GM19240 (cell line): Measurements from ENCODE around the gene WDR19.
A peak's percentile ranks its signal among the peaks of the same experiment; 100 is the strongest.
"Not testable (repeated sequence)": the region's sequence is repeated elsewhere in the genome, so short reads cannot be mapped to it uniquely, and the experiment has no call there.

Source experiments
- DNase-seq: peaks from one replicate; pipeline ENCODE4 v3.0.0; 2011; ENCODE audit warnings: low spot score; ENCODE audit not compliant: insufficient read length

The WDR19 gene

DNA sequence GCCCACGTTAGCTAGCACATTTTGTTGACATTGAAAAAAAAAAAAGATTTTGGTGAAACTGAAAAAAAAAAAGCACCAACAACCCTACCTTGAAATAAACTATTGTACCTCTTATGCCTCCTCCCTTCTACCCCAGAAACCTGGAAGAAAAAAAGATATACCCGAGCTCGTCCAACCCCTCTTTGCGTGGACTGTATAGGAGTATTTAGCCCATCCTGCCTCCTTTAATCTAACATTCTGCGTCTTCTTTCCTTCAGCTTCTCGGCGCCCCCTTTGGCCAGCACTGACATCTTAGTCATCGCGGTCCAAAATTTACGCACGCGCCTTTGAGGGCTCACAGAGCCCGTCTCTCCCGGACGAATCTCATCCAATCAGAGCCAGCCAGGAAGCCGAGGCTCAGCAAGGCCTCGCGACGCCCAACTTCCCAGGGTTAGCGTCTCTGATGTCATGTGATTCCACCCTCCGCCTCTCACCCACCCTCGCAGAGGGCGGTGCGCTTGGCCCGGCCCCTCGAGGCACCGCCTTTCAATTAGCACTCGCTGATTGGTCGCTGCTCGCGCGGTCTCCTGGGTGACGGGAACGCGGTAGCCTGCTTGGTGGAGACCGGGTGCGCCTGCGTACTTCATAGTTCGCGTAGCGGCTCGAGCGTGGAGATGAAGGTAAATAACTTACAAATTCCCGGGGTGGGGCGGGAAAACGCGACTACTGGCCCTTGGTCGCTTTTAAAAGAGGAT lies at the start of gene WDR19:
TSS of gene WDR19 (plus strand) at position 625 of the 734 bp plus-strand sequence. CDS start at position 654, 29 bp downstream.
- peak; percentile 81 for DNase-seq

DNA sequence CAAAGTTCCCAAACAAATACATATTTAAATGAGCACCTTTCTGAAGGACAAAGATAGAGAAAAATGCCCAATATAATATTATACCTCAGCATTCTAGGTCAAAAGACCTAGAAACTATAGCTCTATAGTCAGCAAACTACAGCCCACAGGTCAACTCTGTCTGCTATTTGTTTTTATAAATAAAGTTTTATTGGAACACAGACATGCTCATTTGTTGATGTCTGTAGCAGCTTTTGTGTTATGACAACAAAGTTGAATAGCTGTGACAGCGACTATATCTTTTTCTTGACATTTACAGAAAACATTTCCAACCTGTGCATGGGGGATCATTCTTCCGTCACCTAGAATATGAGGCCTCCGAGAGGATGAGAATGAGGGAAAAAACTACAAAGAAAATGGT lies 48.7 kb upstream of the WDR19 start:
- no peak for DNase-seq

DNA sequence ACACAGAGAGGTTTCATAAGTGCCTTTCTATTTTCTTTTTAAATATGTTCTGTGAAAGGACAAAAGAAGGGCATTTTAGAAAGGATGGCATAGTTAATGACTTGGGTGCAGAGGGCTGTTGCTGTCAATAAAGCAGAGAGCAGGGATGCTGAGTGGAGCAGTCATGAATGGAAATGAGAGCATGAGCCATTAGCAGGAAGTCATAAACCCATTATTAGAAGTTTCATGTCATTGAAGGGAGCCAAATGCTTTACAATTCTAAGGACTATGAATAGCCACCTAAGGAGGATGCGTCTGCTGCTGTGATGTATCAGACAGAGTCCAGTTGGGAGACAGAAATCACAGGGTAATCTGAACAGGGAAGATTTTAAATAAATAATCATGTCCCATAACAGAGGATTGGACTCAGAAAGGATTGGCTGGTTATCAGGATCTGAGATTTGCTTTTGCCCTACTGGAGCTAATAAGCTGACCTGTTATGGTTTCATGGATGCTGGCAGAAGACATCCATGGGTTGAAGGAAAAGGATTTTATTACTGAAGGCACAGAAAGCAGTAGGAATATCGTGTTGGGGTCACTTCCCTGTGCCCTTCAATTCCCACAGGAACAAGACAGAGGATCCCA lies 47.5 kb upstream of the WDR19 start:
- DNase-seq = no peak

DNA sequence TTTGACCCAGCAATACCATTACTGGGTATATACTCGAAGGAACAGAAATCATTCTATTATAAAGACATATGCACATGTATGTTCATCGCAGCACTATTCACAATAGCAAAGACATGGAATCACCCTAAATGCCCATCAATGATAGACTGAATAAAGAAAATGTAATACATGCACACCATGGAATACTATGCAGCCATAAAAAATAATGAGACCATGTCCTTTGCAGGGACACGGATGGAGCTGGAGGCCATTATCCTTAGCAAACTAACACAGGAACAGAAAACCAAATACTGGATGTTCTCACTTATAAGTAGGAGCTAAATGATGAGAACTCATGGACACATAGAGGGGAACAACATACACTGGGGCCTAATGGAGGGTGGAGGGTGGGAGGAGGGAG lies 44.1 kb upstream of the WDR19 start:
- not testable (repeated sequence) for DNase-seq

DNA sequence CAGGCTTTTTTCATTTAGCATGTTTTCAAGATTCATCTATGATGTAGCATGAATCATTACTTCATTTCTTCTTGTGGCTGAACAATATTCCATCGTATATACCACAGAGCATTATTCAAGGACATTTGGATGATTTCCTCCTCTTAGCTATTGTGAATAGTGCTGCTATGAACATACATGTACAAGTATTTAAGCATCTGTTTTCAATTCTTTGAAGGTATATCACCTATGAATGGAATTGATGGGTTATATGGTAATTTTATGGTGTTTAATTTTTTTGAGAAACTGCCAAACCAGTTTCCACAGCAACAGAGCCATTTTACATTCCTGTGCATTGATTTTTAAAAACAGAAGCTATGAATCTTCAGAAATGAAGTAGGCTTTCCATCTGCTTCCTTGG lies 36.1 kb upstream of the WDR19 start:
- no peak for DNase-seq

DNA sequence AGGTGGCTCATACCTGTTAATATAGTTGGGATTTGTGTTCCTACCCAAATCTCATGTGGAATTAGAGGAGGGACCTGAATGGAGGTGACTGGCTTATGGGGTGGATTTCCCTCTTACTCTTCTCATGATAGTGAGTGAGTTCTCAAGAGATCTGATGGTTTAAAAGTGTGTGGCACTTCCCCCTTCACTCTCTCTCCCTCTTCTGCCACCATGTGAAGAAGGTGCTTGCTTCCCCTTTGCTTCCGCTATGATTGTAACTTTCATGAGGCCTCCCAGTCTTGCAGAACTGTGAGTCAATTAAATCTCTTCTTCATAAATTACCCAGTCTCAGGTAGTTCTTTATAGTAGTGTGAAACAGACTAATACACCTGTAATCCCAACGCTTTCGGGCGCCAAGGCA lies 28.3 kb upstream of the WDR19 start:
- no peak for DNase-seq

DNA sequence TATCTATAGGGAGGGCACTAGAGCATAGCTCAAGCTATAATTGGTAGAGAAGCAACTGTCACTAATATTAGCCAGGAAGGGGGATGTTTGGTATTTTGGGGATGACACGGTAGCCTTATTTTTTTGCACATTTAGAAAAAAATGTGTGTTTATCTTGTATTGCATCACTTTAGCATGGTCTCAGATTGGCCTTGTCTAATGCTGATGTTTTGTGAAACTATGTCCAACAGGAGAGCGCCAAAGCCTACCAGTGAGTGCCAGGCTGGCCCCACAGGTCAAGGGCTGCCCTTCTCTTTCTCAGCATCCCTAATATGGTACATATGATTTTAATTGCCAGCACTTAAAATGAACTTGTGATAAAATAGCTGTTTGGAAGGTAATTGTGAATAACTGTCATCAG lies 24.8 kb upstream of the WDR19 start:
- DNase-seq = no peak

DNA sequence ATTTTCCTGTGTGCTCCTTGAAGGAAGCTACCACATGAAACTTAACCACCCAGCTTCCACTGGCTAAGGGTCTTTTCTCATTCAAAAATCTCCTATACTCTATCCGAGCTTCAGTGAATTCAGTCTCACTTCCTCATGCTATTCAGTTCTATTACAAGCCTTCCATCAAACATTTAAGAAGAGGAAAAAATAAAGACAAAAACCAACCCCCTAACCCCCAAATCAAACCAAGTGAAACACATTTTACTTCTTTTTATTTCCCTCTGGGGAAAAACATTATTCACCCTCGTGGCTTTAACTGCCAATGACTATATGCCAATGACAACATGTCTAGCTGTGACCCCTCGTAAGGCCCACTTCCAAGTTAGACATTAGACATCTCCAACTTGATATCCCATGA lies 16.2 kb upstream of the WDR19 start:
- no peak for DNase-seq

DNA sequence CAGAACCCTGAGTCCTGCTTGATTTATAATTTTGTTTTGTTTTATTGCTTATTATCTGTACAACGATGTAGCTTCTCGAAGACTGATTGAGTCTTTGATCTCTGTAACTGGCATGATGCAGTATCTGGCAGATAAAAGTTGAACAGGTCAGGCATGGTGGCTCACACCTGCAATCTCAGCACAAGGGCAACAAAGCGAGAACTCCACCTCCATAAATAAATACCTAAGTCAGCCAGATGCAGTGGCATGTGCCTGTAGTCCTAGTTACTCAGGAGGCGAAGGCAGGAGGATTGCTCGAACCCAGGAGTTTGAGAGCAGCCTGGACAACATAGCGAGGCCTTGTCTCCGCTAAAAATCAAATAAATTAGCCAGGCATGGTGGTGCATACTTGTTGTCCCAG lies 15.7 kb upstream of the WDR19 start:
- DNase-seq = no peak

DNA sequence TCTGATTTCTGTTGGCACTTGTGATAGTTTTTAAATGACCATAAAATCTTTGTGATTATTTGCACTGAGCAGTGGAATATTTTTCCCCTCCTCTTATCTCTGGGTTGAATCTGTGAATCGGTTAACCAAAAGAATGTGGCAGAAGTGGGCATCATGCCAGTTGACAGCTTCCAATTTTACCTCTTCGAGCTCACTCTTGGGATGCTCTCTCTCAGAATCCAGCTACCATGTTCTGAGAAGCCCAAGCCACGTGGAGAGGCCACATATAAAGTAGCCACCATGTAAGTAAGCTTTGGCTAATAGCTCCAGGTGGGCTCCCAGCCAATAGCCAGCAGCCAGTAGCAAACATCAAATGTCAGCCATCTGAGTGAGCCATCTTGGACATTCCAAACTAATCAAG lies 12.9 kb upstream of the WDR19 start:
- DNase-seq = no peak

DNA sequence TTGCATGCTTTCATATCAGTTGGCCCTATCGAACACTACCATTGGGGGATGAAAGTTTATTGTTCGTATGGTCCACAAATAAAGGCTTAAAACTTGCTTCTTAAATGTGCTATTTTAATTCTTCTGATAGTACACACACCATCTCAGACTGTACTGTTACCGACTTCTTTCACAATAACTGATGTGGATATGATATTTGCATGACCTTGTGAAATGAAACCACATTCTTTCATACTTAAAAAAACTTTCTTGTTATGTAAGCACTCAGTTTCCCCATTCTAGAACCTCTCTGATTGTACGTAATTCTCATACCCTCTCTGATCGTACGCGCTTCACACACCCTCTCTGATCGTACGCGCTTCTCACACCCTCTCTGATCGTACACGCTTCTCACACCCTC lies 12.0 kb upstream of the WDR19 start:
- DNase-seq = no peak

DNA sequence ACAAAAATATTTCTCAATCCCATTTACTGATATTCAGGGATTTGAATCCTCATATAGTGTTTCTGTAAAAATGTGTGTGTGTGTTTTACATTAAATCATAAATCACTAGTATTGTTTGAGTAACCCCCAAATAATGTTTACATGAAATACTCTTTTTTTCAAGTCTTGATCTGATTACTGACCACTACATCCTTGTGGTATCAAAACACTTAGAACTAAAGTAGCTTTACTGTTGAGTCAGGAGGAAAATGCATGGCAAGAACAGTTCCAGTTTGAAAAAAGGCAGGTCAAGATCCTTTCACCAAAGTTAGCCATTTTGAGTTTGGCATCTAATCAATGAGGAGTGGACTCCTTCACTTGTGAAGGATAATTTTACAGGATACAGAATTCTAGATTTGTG lies 3.6 kb upstream of the WDR19 start:
- DNase-seq = no peak

DNA sequence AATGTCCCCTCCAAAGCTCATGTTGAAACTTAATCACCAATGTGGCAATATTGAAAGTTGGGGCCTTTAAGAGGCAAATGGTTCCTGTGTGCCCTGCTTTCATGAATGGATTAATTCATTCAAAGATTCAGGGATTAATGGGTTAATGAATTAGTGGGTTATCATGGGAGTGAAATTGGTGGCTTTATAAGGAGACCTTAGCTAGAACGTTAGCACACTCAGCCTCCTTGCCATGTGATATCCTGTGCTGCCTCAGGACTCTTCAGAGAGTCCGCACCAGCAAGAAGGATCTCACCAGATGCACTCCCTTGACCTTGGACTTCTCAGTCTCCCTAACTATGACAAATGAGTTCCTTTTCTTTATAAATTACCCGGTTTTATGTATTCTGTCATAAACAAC lies 2.6 kb upstream of the WDR19 start:
- DNase-seq = no peak

DNA sequence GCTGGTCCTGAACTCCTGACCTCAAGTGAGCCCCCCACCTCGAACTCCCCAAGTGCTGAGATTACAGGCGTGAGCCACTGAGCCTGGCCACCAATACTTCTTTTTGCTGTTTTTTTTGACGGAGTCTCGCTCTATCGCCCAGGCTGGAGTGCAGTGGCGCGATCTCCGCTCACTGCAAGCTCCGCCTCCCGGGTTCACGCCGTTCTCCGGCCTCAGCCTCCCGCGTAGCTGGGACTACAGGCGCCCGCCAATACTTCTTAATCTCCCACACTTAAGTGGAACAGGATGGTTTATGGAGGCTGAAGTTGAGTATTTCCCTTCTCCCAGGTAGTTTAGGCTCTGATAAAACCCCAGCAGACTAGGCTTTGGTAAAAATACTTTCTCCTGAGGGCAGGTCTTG lies 1.7 kb upstream of the WDR19 start:
- not testable (repeated sequence) for DNase-seq

DNA sequence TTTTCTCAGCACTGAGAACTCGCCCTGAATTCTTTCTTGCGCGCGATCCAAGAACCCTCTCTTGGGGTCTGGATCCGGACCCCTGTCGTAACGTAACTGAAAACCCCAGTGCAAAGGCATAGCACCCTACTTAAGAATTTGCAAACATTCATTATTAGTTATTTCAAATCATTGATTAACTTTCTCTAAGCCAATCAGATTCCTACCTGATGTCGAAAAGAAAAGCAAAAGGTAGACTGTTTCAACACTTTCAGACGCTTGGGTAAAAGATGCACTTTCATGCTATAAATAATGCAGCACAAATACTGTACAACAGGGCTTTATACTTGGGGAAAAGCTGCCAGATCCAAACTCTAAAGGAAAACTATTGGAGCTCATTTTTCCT lies 817 bp upstream of the WDR19 start:
- DNase-seq = no peak

DNA sequence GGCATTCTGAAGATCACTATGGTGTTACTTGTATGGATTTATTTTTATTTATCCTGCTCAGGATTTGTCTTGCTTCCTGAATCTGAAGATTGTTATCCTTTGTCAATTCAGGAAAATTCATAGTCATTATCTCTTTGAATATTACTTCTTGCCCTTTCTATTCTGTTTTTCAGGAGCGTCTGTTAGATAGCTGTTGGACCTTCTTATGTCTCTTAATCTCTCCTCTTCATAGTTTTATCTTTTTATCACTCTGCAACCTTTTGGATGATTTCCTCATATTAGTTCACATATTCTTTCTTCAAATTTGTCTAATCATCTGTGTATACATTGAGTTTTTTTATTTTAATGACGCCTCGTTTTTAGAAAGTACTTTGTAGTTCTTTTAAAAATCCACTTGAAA lies 19.6 kb downstream of the WDR19 start:
- no peak for DNase-seq

DNA sequence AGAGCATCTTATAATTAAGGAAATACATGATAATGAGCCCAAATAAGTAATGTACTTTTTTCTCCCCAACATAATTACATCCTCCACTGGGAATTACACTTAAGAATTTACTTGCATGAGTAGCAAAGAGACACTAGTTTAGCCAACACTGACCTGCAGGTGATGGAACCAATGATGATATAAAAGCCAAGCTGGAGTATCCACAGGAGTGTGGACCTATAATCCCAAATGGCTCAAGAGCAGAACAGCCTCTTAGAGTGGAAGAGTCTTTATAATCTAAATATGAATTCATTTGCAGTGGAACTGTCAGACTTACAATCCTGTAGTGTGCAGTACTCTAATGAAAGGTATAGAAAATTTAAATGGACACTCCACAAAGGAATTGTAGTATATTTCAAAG lies 22.2 kb downstream of the WDR19 start:
- DNase-seq = no peak

DNA sequence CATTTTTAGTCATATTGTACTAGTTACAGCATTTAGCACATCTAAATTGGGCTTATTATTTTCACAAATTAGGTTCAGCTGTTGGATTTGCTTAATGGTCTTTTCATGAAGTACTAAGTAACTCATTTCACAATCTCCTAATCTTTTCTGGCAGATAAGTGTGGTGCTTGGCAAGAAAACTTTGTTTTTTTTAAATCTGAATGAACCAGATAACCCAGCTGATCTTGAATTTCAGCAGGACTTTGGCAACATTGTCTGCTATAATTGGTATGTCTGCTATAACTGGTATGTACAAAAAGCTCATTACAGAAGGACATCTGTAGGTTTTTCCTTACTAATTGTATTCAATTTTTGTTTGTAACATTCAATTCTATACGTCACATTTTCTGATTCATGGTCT lies 22.7 kb downstream of the WDR19 start:
- DNase-seq = no peak

DNA sequence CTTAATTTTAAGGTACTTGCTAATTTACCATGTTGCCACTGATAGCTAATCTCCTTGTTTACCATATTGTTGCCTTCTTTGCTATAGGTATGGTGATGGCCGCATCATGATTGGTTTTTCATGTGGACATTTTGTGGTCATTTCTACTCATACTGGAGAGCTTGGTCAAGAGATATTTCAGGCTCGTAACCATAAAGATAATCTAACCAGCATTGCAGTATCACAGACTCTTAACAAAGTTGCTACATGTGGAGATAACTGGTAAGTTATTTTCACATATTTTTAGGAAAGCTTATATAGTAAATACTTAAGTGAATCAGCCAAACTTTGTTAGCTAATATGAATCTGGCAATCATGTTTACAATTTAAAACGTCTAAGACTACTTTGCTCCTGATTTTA lies 23.1 kb downstream of the WDR19 start:
- DNase-seq = no peak

DNA sequence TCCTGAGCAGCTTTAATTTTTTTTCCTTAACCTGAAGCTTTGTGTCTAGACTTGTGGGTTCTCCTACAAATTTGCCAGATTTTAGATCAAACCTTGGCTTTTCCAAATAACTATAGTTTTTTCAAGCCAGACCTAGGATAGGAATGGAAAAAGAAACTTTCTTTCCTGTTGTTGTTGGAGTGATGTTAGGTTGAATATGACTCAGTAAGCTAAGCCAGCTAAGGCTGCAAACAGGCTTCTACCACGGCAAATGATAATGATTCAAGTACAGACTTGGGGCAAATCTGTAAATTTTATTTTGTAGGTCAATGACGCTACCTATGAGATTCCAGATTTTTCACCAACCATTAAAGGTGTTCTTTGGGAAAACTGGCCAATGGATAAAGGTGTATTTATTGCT lies 45.6 kb downstream of the WDR19 start:
- no peak for DNase-seq

DNA sequence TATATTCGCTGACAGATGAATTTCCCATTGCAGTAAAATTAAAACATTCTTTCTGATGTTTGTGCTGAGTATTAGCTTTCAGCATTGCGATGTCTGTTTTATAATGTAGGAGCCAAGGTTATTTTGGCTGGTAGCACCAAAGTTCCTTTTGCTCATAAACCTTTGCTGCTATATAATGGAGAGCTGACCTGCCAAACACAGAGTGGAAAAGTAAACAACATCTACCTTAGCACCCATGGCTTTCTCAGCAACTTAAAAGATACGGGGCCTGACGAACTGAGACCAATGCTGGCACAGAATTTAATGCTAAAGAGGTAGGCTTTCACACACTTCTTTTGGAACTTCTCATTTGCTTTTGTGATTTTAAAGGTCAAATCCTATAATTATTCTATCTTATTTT lies 46.0 kb downstream of the WDR19 start:
- DNase-seq = no peak

DNA sequence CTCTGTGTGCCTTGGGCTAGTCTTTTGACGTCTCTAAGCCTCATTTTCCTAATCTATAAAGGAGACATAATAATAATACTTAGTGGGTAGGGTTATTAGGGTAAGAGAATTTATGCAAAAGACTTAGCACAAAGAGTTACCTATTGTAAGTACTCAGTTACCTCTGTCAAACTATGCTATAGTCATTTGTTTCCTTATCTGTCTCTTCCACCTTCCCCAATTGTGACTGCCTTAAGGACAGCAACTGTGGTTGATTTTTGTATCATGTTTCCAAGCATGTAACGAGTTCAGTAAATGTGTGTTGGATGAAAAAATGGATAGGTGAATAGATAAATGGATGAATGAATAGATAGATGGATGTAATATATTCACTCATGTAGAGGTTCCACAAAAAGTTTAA lies 48.1 kb downstream of the WDR19 start:
- no peak for DNase-seq

DNA sequence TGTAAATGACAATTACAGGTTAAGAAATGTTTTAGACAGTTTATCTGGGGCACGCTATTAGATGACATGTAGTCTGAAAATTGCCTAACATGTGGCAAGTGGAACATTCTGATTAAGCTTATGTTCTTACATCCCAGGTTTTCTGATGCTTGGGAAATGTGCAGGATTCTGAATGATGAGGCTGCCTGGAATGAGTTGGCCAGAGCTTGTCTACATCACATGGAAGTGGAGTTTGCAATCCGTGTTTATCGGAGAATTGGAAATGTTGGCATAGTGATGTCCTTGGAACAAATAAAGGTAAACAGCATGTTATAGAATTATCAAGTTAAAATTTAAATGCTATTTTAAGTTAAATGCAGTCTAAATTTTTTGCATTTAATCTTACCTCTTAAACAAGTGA lies 49.3 kb downstream of the WDR19 start:
- DNase-seq = no peak
